IPS-NIHi11 (cell line): ENCODE measurements around the gene GRID2IP.
A peak's percentile ranks its signal among the peaks of the same experiment; 100 is the strongest.

Source experiments
- DNase-seq: peaks from one replicate; pipeline ENCODE4 v3.0.0; 2012; ENCODE audit warnings: mixed read lengths, low spot score

Gene GRID2IP

DNA sequence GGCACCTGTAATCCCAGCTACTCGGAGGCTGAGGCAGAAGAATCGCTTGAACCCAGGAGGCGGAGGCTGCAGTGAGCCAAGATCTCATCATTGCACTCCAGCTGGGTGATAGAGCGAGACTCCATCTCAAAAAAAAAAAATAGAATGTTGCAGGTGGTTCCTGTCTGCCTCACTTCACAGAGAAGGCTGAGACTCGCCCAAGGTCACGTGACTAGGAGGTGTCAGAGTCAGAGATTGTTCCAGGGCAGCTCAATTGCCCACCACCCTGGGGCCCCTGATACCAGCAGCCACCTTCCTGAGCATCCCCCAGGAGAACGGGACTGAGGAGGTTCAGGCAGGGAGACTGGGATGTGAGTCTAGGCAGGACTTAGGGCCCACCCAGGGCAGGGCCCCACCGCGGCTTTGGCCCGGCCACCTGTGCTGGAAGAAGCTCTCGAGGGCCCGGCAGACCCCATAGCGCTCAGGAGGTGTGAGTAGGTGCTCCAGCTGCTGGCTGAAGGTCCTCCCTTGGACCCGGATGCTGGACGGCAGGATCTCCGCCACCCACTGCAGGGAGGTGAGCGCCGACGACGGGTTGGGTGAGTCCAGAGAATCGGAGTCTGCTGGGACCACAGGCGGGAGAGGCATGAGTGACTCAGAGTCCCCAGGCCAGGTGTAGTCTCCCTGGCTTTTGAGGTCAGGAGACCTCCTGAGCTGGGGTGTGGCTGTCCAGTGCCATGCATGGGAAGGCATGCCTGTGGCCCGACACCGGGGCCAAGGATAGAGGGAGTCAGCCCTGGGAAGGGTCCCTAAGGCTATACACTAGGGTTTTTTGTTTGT is 30.9 kb downstream of the GRID2IP start:
- no peak for DNase-seq

DNA sequence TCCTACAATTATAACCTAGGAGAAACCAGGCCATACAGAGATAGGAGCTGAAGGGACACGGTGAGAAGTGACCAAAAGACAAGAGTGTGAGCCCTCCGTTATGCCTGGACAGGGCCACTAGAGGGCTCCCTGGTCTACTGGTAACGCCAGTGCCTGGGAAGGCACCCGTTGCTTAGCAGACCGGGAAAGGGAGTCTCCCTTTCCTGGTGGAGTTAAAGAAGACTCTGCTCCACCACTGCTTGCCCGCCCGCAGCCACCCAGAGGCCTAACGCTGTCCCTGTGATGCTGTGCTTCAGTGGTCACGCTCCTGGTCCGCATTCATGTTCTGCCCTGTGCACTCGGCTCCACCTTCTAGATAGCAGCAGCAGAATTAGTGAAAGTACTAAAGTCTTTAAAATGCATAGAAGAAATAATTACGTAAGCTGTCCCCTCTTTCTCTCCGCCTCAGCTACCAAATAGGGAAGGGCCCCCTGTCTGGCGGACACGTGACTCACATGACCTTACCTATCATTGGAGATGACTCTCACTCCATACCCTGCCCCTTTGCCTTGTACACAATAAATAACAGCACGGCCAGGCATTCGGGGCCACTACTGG is 34.8 kb downstream of the GRID2IP start:
- peak; percentile 78 for DNase-seq

DNA sequence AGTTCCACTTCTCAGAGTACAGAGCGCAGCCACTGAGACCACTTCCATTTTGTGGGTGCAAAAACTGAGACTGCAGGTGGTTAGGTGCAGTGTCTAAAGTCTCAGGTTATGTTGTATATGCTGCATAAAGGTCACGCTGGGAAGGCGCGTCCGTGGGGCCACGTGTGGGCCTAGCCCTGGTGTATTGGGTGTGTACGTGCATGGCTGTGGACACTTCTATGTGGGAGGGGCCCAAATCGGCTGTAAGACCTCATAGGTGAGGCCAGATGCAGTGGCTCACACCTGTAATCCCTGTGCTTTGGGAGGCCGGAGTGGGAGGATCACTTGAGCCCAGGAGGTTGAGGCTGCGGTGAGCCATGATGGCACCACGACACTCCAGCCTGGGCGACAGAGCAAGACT is 37.7 kb downstream of the GRID2IP start:
- DNase-seq = no peak

DNA sequence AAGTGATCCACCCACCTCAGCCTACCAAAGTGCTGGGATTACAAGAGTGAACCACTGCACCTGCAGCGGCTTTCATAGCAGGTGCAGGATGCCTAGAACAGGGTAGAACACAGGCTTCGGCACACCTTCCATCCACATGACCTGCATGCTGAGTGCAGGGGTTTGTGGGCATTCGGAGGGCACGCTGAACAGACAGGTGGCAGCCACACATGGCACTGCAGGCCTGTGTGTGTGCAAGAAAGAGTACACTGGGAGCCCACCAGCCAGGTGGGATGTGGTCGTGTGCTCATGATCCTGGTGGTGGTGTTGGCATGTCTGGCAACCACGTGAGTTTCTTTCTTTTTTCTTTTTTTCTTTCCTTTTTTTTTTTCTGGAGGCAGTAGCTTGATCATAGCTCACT is 38.4 kb downstream of the GRID2IP start:
- no peak for DNase-seq

DNA sequence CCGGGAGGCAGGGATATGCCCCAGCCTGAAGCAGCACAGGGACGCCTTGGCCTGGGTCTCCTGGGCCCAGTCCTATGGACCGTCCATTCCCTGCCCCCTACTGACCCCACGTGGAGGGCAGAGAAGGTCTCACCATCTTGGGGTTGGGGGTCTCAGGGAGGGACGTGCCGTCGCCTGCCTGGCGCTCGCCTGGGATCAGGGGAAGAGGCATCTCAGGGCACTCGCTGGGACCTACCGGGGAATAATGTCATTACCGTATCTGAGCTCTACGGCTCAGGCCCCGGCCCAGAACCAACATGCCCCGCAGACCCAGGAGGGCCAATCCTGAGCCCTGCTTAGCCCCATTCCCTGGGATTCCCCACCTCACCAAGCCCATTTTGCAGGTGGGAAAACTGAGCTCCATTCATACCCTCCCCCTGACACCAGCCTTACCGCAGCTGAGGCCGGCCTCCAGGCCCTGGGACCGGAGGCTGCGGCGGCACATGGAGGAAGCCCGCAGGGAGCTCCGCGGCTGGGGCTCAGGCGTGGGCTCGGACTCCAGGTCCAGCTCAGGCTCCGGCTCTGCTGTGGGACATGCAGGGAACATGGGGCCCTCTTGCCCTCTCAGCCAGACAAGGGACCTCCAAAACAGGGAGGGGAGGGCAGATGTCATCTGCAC is 40.7 kb downstream of the GRID2IP start:
- DNase-seq = peak; percentile 9

DNA sequence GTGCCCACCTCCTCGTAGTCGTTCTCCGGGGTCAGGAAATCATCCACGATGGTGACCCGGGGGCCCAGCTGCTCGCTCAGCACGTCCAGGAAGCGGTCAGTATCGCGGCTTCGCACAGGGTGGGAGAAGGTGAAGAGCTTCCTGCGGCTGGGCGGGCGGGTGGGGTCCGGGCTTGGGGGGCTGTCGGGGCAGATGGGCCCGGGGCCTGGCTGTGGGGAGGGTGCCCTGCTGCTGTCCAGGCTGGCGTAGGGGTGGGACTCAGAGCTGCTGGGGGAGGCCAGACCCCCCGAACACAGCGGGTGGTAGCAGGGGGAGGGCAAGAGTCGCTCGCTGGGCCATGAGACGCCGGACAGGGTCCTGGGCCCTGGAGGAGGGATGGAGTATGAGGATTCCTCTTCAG is 42.3 kb downstream of the GRID2IP start:
- DNase-seq = peak; percentile 1

DNA sequence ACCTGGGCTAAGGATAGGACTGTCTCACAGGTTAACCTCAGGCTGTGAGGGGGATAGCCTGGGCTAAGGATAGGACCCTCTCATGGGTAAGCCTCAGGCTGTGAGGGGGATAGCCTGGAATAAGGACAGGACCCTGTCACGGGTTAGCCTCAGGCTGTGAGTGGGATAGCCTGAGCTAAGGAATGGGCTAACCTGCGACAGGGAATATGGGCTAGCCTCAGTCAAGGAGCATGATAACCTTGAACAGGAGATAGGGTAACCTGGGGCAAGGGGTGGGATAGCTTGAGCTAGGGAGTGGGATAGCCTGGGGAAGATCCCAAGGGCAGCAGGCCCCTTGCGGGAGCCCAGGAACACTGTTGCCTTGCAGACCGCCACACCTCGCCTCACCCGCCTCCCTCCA is 42.7 kb downstream of the GRID2IP start:
- no peak for DNase-seq

DNA sequence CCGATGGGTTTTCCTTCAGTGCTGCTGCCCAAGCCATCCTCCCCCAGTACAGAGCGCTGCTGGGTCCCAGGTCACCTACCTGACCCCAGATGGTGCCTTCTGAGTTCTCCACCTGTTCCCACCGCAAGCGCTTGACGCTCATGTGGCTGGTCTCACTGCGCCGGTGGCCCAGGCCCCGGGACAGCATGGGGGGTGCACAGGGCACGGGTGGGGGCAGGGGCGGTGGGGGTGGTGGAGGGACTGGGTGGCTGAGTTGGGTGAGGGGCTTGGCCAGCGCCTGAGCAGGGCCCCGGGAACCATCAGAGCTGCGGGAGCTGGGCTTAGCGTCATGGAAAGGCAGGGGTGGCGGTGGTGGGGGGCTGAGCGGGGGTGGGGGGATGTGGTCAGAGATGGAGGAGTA is 43.4 kb downstream of the GRID2IP start:
- peak; percentile 2 for DNase-seq

DNA sequence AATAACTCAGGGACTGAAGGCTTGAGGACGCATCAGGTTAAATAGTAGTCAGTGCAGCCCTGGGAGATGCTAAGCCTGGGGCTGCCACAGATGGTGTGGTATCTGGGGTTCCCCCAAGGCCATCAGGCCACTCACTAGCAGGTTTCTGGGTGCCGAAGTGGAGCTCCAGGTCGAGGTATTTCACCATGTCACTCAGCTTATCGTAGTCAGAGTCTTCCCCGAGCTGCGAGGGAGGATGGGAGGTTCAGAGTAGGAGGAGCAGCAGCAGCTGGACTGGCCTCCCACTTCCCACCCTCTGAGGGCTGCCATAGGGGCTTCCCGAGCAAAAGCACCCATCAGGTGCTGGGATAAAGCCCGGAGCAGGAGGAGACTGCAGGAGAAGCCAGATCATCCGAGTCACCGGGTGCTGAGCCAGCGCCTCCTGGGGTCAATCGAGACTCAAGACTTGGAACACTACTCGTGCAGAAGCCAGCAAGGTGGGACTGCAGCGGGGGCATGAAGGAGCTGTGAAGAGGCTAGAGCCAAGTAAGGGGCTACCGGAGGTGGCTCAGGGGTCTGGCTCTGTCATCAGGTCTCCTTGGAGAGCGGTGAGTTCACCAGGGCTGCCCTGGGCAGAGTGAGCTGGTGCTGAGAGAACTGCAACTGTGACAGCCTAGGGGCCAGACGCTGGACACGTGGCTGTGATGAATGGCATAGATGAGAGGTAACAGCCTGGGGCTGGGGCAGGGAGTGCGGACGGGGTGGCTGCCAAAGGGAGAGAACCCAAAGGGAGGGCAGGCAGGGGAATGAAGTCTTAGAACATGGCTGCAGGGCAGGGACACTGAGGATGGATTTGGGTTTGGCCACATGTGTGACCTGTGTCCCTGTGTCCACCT is 45.3 kb downstream of the GRID2IP start:
- DNase-seq = no peak

DNA sequence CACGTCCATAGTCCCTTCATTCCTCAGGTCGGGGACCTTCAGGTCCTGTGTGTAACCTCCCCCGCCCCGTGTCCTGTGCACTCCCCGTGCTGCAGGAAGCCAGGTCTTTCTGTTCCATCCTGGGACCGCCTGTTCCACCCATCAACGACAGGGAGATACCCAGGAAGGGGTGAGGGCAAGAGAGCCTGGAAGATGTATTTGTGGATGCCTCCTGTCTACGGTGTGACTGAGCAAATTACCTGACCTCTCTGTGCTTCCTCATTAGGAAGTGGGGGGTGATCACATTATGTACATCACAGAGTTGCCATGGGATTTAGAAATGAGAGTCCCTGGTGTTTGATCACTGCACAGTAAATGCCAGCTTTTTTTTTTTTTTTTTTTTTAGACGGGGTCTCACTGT is 46.3 kb downstream of the GRID2IP start:
- DNase-seq = no peak

DNA sequence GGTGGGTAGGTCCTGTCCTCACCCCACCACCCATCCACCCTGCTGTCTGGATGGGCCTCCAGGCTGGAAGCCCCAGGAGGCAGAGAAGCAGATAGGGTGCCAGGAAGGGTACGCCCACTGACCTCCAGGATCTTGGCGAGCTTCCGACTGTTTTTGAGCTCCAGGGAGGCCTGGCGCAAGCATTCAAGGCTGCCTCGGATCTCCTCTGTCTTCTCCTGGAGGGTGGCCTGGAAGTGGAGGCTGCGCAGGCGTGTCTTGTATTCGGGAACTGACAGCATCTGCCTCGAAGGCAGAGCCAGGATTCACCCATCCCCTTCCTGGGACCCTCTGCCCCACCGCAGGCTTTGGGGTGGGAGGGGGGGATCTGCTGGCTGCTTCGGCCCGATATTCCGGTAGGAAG is 48.4 kb downstream of the GRID2IP start:
- DNase-seq = no peak

DNA sequence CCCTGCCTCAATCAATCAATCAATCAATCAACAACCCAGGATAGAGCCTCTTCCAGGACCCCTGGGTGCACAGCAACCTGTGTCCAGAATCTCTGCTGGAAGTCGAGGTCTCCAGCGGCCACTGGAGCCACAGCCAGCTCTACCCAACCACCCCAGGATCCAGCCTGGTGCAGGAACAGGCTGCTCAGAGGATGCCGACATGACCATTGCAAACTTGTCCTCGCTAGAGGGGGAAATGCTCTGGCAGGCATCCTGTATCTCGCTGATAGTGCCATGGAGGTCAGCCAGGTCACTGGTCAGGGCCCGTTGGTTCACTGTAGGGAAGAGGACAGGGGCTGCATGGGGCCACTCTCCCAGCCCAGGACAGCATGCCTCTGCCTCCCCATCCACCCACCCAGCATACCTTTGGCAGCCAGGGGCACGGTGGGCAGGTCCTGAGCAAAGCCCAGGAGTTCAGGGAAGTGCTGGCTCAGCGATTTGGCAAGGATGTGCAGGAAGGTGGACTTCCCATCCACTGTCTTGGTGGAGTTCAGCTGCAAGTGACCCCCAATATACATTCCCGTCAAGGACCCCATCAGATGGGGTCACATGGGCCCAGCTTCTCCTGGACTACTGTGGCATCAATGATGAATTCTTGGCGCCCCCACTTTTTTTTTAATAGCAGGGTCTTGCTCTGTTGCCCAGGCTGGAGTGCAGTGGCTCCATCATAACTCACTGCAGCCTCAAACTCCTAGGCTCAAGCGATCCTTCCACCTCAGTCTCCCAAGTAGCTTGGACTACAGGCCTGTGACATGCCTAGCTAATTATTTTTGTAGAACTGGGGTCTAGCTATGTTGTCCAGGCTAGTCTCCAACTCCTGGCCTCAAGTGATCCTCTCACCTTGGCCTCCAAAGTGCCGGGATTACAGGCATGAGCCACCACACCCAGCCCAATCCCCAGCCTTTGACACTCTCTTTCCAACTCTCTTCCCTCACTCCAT is 49.4 kb downstream of the GRID2IP start:
- DNase-seq = no peak

DNA sequence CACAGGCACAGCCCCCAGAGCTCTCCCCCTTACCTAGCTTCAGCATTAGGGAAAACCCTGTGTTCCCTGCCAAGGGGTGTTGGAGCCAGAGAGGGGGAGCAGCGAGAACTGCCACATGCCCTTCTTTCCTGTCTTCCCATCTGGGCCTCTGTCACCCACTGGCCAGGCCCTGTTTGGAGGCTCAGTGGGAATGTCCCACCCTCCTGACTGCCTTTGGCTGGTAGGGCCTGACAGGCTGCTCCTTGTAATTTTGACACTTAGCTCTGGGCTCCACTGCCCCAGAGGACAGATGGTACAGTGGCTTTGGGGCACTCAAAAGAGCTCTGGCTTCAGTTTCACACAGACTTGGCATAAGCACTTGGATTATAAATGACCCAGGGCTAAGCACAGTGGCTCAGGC is 50.6 kb downstream of the GRID2IP start:
- no peak for DNase-seq

DNA sequence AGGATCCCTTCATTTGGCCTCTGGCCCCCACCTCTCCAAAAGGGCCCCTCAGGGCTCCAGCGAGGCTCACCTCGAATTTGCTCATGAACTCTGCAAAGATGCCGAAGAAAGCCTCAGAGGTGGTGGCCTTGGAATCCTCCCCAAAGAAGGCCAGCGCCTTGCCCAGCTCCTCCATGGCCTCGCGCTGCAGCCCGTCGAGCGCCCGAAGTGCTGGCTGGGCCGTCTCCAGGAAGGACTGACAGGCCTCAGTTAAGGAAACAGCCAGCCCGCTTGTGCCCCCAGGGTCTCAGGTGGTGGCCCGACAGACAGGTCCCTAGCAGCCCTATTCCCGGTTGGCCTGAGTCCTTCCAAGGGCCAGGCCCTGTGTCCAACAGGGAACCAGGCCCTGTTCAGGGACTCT is 53.3 kb downstream of the GRID2IP start:
- no peak for DNase-seq

DNA sequence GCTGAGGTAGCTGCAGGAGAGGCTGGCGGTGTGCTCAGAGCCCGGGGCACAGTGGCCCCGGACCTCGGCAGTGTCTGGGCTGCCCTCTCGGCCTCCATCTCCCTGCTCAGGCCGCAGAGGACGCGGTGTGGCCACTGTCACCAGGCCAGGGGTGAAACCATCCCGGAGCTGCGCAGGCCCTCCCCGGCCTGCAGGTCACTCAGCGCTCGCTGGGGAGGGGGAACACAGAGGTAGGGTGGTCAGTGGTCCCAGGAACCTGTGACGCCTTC is 53.7 kb downstream of the GRID2IP start:
- DNase-seq = no peak

DNA sequence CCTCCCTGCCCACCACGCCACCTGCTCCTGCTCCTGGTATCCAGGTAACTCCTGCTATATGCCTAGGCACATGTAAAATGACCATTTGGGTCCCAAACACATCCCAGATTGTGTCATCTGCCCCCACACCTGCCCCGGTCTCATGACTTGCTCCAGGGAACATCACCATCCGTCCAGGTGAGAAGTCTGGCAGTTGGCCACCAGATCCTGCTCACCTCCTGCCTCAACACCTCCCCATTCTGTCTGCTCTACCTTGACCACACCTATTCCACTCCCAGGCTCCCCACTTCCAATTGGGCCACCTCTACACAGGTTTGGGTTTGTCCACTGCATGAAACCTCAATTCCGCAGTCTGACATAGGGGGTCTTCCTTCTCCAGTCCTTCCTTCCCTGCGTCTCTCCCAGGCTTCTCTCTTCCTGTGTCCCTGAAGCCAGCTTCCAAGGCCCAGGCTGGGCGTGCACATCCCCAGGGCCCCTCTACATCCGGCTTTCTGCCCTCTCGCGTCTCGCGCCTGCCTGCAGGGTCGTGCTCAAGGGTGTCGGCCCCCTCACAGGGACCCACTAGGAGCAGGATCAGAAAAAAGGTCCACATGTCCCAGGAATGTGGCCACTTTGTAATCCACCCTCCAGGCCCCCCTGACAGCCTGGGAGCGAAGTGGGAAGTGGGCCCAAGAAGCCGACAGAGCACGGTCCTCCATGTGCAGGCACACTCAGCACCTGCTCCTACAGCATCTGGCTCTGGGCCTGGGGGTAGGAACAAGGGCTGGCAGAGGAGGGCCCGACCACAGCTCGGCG is 54.2 kb downstream of the GRID2IP start:
- no peak for DNase-seq

DNA sequence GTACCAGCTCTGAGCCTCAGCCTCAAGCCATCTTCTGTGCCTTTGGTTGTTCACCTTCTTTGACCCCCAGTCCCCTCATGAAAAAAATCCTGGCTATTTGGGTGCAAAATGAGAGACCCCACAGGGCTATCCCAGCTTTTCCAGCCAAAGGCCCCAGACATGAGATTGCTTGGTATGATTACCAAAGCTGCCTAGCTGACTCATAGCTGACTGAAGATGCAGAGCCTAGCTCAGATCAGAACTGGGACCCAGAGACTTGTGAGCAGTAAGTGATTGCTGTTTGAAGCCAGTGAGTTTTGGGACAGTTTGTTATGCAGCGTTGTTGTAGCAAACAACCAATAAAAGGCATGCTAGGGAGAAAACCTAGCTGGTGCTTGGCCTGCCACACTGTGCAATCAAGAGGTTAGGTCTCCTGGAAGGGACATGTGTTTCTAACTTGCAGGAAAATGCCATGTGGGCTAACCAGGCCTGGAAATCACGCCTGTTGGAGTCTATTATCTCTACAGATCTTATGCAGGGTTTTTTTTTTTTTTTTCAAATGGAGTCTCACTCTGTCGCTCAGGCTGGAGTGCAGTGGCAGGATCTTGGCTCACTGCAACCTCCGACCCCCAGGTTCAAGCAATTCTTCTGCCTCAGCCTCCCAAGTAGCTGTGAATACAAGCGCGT is 55.5 kb downstream of the GRID2IP start:
- DNase-seq = no peak

DNA sequence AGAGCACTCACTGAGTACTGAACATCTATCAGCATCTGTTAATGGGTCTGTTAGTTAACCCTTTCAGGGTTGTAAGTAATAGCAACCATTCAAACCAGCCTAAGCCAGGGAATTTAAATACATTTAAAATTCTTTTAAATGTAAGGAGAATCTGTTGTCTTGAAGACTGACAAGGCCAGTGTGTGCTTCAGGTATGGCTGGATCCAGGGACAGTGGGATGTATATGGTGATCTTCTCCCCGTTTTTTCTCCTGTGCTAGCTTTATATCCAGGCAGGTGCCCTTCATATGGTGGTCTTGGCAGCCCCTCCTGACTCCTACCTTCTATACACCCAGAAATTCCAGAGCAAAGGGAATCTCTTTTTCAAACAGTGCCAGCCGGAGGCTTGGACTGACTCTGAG is 56.9 kb downstream of the GRID2IP start:
- DNase-seq = no peak

DNA sequence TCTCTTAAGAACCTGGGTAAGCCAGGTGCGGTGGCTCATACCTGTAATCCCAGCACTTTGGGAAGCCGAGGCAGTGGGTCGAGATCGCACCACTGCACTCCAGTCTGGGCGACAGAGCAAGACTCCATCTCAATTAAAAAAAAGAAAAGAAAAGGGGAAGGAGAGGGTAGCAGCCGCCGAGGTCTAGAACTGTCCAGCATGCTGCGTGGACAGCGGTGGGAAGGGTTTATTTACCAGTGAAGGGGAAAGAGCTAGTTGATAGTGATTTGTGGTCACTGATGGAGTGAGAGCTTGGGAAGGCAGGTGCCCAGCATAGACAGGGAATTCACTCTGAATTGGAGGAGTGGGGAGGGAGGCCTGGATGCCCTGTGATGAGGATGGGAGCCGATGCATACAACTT is 60.1 kb downstream of the GRID2IP start:
- DNase-seq = no peak

DNA sequence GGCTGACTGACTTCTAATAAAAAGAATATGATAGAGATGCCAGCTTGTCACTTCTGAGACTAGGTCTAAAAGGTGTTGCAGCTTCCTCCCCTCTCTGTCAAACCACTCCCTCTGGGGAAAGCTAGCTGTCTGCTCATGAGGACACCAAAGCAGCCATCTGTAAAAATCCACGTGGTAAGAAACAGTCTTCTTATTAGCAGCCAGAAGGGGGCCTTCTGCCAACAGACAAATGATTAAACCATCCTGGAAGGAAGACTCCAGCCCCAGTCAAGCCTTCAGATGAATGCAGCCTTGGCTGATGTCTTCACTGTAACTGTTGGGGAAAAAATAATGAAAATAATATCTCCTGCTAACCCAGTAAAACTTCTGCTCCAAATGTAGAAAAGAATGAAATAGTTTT is 61.6 kb downstream of the GRID2IP start:
- DNase-seq = no peak
